NCI-H345 treated with DMSO at 0.1 percent for 48 hours (cell line): ENCODE measurements around the gene NDEL1.

ENCODE experiments used
- DNase-seq: peaks from one replicate; lab custom pipeline; 2025; ENCODE audit not compliant: unreplicated experiment; lab: John Stamatoyannopoulos, UW

The NDEL1 gene

DNA sequence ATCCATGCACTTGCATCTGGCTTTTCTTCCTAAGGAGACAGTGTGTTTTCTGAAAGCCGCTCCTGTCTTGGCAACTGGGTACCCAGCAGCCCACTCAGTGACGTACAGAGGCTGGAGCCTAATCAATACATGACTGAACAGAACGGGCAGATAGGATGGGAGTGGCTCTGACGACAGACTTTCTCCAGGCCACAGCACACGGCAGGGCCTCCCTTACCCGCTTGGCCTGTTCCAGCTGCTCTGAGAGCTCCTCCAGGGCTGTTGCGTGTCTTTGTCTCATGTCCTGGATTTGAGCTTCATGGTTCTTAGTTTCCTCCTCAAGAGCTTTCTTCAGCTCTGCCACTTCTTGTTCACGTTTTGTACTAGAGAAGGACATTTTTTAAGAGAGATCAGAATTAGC lies 64.9 kb downstream of the NDEL1 start:
- DNase-seq = no peak

DNA sequence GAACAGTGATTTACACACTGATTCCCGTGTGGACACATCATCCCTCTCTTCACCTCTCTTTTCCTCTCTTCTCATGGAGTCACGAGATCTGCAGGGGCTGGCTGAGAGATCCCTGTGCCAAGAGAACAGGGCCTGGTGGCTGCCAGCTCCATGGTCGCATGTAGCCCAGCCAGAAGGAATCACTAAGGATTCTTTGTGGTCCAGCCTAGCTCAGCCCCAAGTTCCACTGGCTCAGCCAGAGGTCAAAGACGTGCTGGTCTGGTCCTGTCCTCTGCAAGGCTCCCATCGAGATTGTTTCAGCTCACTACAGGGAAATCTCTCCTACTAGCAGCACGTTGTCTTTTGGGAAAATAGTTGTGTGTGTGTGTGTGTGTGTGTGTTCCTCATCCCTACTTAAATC lies 66.4 kb downstream of the NDEL1 start:
- DNase-seq = no peak

DNA sequence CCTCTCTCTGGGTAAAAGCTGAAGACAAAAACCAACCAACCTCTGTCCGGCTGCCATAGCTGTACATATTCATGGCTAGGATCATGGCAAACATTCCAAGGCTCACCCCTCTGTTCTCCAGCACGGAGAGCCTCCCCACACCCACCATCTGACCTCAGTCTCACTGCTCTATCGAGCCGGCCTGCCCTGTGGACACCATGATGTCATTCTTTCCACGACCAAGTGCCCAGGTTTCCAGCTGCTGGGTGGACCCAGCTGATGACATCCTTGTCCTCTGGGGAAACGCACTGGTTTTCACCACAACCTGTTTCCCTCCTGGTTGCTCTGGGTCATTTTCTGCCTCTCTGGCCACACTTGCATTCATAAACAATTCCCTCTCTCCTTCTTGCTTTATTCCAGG lies 67.7 kb downstream of the NDEL1 start:
- DNase-seq = no peak

DNA sequence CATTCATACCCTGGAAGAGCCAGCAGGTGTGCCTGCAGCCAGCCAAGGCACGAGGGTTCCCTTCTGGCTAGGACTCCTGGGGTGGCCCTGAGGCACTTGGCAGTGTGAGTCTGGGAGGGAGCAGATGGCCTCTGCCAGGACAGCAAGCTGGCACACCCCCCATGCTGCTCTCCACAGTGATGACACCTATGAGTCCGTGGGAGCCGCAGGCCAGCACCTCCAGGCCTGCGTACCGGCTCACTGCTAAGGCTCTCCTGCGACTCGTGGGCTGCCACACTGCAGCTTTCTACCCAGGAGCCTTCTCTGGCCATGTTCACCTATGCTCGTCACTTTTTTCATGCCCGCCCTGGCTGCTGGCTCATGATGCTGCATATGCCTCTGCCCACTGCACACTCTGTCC lies 68.1 kb downstream of the NDEL1 start:
- DNase-seq = peak; percentile 43

DNA sequence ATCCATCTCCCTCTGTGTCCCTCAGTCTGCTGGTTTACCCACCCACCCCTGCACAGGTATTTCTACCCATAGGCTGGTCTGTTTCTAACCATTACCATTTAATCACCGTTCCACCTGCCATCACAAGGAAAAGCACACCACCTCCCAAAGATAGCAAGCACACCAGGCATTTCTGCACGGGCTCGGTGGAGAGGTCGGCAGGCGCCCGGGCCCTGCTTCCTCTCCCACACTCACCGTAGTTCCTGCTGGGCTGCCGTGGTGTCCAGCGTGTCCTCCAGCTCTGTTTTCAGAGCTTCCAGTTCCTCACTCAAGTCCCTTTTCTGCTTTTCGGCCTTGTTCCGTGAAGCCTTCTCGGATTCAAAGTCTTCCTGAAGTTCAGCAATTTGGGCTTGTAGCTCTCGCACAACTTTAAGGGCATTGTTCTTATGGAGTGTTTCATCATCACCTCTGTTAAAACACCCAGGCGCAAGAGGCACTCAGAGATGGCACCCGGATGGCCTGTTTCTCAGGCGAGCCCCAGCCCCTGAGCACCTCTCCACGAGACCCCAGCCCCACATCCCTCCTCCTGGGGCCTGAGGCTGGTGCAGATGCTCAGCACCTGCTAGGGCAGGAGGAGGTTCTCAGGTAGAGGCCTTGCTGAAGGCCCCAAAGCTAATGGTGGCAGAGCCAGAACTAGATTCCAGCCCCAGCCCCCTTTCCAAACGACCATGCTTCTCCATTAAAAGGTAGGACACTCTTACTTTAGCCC lies 69.0 kb downstream of the NDEL1 start:
- no peak for DNase-seq

DNA sequence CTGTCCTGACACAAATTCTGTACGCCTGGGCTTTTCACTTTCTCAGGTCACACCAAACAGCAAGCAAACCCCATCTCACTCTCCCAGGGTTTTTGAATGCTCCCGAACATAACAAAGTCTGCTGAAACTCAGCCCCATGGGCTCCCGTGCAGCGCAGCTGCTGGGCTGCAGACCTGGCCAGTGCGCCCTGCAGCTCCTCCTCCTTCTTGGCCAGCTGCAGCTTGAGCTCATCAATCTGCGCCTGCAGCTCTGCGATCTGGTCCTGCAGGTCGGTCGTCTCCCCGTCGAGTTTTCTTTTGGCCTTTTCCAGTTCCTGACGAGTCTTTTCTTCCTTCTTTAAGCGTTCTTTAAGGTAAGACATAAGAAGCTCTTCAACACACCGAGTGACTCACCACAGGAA lies 70.5 kb downstream of the NDEL1 start:
- DNase-seq = no peak

DNA sequence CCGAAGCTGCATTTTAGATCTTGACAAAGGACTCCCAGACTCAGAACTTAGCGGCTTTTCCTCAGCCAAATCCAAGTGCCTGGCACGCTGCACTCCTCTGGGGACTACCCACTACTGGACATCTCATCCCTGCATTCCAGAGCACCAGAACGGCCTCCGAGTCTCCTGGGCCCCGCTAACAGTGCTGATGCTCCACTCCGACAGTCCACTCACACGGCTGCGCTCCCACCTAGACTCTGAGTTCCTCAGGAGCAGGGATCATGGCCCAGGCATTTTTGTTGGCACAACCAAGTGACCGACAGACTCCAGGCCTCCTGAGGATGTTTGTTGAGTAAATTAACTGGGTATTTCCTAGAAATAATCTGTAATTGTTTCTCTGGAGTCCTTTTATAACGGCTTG lies 79.1 kb downstream of the NDEL1 start:
- DNase-seq = no peak
